ENCODE data around the gene USP38.
"Not testable (repeated sequence)": the region's sequence is repeated elsewhere in the genome, so short reads cannot be mapped to it uniquely, and the experiment has no call there.

Gene USP38

GRCh38 chr4:143224255-143224654 is 39.5 kb downstream of the USP38 start:
- no peak for DNase-seq

GRCh38 chr4:143225167-143225566 is 40.5 kb downstream of the USP38 start:
- no peak for DNase-seq

DNA sequence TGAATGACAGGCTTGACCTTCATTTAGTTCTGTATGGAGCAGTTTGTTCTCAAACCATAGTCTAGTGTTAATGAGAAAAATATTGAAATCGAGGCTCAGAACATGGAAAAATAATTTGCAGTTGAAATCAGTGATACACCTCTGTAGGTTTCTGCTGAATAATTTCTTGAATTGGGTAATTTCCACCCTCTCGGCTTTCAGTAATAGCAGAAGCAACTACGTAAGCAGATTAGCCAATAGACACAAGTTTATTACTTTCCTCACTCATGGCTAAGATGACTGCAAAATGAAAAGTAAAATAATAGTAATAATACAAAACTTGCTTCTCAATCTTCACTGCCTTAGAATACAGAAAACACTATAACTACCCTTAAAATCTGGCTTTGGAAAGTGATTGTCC is 46.0 kb downstream of the USP38 start:
- no peak for DNase-seq

DNA sequence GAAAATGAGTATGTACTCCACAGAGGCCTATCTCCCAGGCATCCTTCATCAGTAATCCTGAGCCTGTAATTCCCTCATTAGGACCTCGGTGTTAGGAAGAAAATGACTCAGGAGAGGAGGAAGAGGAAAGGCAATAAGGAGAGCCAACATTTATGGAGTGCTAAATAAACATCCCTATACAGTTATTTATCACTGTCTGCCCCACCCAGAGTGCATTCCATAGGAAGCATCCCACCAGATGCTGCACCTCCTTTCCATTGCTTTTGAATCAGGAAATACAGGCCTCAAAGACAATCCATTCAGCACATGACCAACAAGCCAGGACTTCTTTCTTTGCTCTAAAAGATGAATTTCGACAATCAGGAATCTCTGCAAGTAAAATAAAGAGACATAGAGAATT is 47.6 kb downstream of the USP38 start:
- DNase-seq, result no peak

- DNase-seq, result no peak
Observed at GRCh38 chr4:143234153-143234552, 49.4 kb downstream of the USP38 start.

- DNase-seq, result not testable (repeated sequence)
Observed at GRCh38 chr4:143237195-143237594, 52.5 kb downstream of the USP38 start.

DNA sequence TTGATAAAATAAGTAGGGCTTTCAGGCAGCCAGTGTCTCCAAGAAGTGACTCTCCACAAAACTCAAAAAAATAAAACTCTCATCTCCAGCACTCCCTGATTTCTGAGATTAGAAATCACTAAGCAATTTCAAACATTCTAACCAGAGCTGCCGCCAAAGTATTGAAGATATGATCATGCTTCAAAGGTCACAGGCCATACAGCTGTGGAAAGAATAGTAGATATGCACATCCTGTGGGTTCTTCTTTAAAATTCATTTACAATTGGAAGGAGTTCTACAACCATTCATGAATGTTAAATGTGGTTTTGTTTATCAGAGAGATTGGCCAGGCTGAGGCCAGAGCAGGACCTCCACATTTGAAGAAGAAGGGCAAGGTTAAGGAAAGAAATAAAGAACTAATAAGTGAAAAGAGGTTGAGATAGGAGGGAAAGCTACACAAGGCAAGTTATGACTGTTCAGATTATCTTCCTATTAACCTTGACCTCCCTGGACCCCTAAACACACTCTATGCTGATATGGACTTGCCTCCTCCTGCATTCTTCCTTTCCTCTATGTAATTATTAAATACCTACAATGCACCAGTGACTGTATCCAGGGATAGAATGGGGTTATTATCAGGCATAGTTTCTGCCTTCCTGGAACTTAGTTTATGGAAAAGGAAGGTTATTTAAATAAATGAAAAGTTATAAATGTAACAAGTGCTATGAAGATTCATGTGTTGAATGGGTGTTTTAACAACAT is 56.4 kb downstream of the USP38 start:
- DNase-seq, result no peak

GRCh38 chr4:143241892-143242291 is 57.2 kb downstream of the USP38 start:
- no peak for DNase-seq

GRCh38 chr4:143243041-143243440 is 58.3 kb downstream of the USP38 start:
- no peak for DNase-seq

DNA sequence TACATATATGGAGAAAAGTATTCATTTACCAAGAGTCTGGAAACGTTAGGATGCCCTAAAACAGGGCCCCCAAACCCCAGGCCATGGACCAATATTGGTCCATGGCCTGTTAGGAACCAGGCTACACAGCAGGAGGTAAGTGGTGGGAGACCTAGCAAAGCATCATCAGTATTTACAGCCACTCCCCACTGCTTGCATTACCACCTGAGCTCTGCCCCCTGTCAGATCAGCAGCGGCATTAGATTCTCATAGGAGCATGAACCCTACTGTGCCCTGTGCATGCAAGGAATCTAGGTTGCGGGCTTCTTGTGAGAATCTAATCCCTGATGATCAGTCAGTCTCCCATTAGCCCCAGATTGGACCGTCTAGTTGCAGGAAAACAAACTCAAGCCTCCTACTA is 62.3 kb downstream of the USP38 start:
- no peak for DNase-seq

DNA sequence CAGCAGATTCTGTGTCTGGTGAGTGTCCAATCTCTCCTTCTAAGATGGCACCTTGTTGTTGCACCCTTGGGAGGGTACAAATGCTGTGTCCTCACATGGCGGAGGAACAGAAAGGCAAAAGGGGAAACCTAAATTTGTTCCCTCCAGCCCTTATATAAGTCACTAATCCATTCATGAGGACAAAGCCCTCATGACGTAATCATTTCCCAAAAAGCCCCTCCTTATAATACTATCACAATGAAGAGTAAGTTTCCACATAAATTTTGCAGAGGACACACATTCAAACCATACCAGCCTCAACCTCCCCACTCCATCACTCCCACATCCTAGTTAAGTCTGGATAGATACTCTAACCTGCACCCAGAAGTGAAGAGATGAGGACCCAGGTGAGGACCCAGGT is 63.1 kb downstream of the USP38 start:
- no peak for DNase-seq

GRCh38 chr4:143248827-143249226 is 64.1 kb downstream of the USP38 start:
- no peak for DNase-seq

DNA sequence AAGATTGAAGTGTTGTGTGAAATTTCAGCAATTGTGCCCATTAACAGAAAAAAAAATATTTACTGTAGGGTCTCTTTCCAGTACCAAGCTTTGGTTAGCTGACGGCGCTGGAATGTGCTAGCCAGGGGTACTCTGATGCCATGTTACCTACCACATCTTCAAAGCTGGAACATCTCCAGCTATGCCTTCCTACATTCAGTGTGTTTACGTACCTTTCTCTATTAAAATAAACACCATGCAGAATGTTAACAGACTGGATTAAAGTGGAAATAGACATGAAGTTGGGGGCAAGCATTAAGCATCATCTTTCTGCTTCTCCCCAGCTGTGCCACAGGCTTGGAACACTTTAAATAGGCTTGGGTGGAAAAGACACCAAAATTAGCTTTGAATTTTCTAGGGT is 65.9 kb downstream of the USP38 start:
- DNase-seq, result no peak

- no peak for DNase-seq
Observed at GRCh38 chr4:143251348-143251747, 66.6 kb downstream of the USP38 start.

DNA sequence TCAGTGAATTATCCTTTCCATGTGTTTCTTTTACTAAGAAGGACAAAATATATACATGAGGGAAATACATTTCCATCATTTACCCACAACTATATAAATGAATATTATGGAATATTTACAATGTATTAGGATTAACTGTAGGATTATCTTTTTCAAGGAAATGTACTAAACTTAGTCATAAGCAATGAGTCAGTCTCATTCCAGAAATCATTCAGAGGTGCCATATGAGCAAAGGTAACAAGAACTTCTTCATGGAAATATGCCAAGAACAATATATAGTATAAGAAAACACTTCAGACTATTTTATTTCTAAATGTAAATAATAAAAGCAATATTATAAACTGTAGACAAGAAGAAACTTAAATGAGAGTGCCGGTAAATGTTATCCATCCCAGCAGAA is 67.1 kb downstream of the USP38 start:
- no peak for DNase-seq

DNA sequence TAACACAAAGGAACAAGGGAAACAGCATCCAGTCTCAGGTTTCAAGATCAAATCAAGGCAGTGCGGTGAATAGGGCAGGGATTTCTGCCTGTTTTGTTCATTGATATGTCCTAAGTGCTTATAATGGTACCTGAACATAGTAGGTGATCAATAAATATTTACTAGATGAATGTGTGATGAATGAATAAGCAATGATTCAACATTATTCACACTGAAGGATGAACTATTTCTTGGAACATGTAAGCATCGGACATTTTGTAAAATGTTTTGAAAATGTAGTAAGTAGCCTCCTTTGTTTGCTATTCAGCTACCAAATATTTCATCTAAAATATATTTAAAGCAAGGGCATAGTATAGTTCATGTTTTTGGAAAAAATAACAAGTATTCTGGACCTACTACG is 67.8 kb downstream of the USP38 start:
- no peak for DNase-seq

DNA sequence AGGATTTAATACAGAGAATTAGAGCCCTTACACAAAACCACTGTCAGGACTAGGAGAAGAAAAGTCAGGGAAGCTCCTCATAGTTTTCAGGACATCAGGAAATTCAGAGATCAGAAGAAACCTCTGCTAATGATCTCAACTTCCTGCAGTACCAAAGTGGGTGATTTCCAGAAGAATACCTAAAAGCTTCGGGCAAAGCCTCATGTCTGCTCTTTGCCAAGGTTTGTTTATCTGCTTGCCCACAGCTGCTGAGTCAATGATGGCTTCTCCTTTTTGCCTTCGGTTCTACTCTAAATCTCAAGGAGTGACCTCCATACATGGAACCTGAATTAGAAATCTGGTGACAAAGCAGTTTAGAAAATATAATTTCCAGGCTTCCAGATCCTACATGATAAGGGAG is 68.4 kb downstream of the USP38 start:
- no peak for DNase-seq

DNA sequence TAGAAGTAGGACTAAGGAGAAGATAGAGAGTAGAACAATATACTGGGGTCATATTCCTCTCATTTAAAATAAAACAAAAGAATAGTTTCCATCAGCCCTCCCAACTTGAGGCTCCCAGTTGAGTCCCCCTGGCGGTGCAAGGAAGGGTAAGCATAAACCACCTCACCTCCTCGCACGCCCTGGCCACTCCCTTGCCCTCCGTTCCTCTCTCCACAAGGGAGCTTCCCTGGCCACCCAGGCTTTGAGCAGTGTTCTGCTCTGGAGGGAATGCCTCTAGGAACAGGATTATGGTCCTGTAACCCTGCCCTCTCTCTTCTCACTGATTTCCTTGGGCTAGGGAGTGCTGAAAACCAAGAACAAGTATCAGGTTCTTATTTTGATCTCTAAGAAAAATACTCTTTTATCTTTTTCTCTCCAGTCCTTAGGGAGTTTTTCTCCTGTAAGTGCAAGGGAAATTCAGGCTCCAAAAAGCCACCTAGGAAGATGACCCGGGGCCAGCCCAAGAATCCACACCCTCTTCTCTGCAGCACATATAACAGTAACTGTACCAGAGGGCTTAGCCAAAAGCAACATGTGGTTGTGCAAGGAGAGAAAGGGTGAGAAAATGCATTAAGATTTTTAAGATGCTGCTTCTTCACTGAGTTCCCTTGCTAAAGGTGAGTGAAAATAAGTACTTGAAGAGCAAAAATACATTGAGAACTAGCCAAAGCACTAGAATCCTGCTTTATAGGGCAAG is 69.9 kb downstream of the USP38 start:
- DNase-seq, result no peak

DNA sequence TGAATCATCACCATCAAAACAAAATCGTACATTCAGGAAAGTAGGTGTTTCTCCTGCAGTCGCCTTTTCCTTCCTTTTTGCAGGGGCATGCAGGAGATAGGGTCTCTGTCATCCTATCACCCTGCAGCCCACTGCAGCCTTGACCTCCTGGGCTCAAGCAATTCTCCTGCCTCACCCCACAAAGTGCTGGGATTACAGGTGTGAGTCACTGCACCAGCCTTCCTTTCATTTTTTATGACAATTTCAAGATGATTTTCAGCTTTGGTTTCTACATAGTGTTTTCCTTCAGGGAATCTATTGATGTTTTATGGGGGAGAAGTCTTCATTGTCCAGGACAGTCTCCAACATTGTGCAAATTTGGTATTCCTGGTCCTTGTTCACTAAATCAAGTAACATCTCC is 71.7 kb downstream of the USP38 start:
- no peak for DNase-seq

DNA sequence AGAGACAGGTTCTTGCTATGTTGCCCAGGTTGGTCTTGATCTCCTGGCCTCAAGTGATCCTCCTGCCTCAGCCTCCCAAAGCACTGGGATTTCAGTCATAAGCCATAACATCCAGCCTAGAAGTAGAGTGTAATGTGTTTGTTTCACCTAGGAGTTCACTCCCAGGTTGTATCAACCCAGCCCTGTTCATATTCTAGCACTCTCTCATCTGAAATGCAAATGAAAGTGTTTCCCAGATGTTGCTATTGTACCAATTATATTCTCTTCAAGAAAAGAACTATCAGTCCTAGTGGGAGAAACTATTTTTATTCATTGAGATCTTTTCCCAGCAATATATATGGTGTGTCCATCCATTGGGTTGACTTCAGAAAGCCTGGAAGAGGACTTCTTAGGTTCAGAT is 72.6 kb downstream of the USP38 start:
- no peak for DNase-seq

GRCh38 chr4:143260750-143261149 is 76.0 kb downstream of the USP38 start:
- no peak for DNase-seq

GRCh38 chr4:143262838-143263237 is 78.1 kb downstream of the USP38 start:
- no peak for DNase-seq

DNA sequence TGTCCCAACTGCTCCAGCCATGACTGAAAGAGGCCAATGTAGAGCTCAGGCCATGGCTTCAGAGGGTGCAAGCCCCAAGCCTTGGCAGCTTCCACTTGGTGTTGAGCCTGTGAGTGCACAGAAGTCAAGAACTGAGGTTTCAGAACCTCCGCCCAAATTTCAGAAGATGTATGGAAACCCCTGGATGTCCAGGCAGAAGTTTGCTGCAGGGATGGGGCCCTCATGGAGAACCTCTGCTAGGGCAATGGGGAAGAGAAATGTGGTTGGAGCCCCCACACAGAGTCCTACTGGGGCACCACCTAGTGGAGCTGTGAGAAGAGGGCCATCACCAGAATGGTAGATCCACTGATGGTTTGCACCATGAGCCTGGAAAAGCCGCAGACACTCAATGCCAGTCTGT is 83.0 kb downstream of the USP38 start:
- DNase-seq, result not testable (repeated sequence)

- DNase-seq, result no peak
Observed at GRCh38 chr4:143270256-143270838, 85.6 kb downstream of the USP38 start.
